B cell (primary cell): ENCODE data around the gene RGL3. TPM values are rescaled to one million over a fixed set of nuclear protein-coding genes. Genes with fewer than 3 reads are reported as not detected.

Experiments
- ATAC-seq: fragments of 200-7000 bp; cut with Tn5 transposase; one replicate; pipeline ENCODE4 v1.10.0; 2021; ENCODE audit warnings: low read depth, mild to moderate bottlenecking, moderate number of reproducible peaks, moderate library complexity
- CTCF ChIA-PET: fragments of 350-600 bp; sonication (Branson Sonifier 250); formaldehyde crosslinking; loops from one replicate; lab custom pipeline; 2021; ENCODE audit warnings: antibody characterized with exemption, inconsistent platforms; lab: Charles Lee
- POLR2A ChIA-PET: fragments of 350-600 bp; sonication (Branson Sonifier 250); formaldehyde crosslinking; loops from one replicate; lab custom pipeline; 2021; ENCODE audit warnings: antibody characterized with exemption; lab: Charles Lee
- DNase-seq: peaks from one replicate; pipeline ENCODE4 v3.0.0; 2013
- H2AFZ ChIP-seq: 2 replicates; pipeline ENCODE4 v1.6.1; 2012; ENCODE audit warnings: mild to moderate bottlenecking, low read depth, low read length; ENCODE audit not compliant: insufficient read depth, poor library complexity, severe bottlenecking
- H3K27ac ChIP-seq, 2 donors: 1 replicate in 1 of 2; 2 replicates in 1 of 2; pipeline ENCODE4 v1.5.1; 2012 to 2013; ENCODE audit warnings: low read length in 2 of 2, mild to moderate bottlenecking in 2 of 2, moderate library complexity in 1 of 2
- H3K27me3 ChIP-seq, 4 experiments: fragments of 200-600 bp in 1 of 4; sonication (generic) in 1 of 4; replicated peaks in 1 of 4; 1 replicate in 2 of 4; 2 replicates in 2 of 4; pipeline versions ENCODE4 v1.6.1 to v1.7.0; 2013 to 2016; ENCODE audit warnings: low read length in 3 of 4, mild to moderate bottlenecking in 2 of 4, mixed read lengths in 1 of 4, moderate library complexity in 1 of 4; ENCODE audit not compliant: insufficient read depth in 4 of 4, control insufficient read depth in 3 of 4; ENCODE audit errors: control extremely low read depth in 1 of 4
- H3K36me3 ChIP-seq, 2 experiments: replicated peaks in 1 of 2; 1 replicate in 1 of 2; 2 replicates in 1 of 2; pipeline versions ENCODE4 v1.6.1 to v1.7.1; 2013; ENCODE audit warnings: low read length in 1 of 2; ENCODE audit not compliant: insufficient read depth in 2 of 2, control insufficient read depth in 1 of 2; ENCODE audit errors: control extremely low read depth in 1 of 2, extremely low read depth in 1 of 2
- H3K4me1 ChIP-seq, 2 donors: fragments of 200-600 bp in 1 of 2; sonication (generic) in 1 of 2; 1 replicate in 1 of 2; 2 replicates in 1 of 2; pipeline versions ENCODE4 v1.5.1 to v1.6.1; 2013 to 2017; ENCODE audit warnings: low read length in 2 of 2; ENCODE audit not compliant: control insufficient read depth in 2 of 2, insufficient read depth in 2 of 2
- H3K4me2 ChIP-seq: replicated peaks from 2 replicates; pipeline ENCODE3; 2012; ENCODE audit warnings: mild to moderate bottlenecking, low read depth, low read length; ENCODE audit not compliant: poor library complexity, severe bottlenecking
- H3K4me3 ChIP-seq, 5 experiments: fragments of 200-600 bp in 1 of 5; sonication (generic) in 1 of 5; 1 replicate in 3 of 5; 2 replicates in 2 of 5; pipeline versions ENCODE4 v1.5.1 to v1.7.0; 2011 to 2016; ENCODE audit warnings: low read length in 4 of 5, mild to moderate bottlenecking in 4 of 5, low read depth in 2 of 5, control low read depth in 1 of 5, moderate library complexity in 1 of 5; ENCODE audit not compliant: insufficient read depth in 1 of 5; ENCODE audit errors: control extremely low read depth in 1 of 5, extremely low read depth in 1 of 5
- H3K79me2 ChIP-seq: fragments of 200-600 bp; sonication (generic); one replicate; pipeline ENCODE4 v1.6.0; 2016; ENCODE audit warnings: low read length; ENCODE audit not compliant: control insufficient read depth, insufficient read depth
- H3K9ac ChIP-seq: fragments of 200-600 bp; sonication (generic); 2 replicates; pipeline ENCODE4 v1.6.1; 2017; ENCODE audit warnings: mild to moderate bottlenecking, low read length, moderate library complexity
- H3K9me3 ChIP-seq, 3 donors: one replicate each; pipeline versions ENCODE4 v1.6.1 to v1.7.1; 2013; ENCODE audit warnings: low read length in 2 of 3; ENCODE audit not compliant: control insufficient read depth in 2 of 3, insufficient read depth in 1 of 3; ENCODE audit errors: control extremely low read depth in 1 of 3
- H4K20me1 ChIP-seq: 2 replicates; pipeline ENCODE4 v1.6.0; 2012; ENCODE audit warnings: mild to moderate bottlenecking, low read length; ENCODE audit not compliant: insufficient read depth, control insufficient read depth, poor library complexity, severe bottlenecking
- H3K27ac Mint-ChIP-seq: one replicate; pipeline ENCODE4 v1.8.0; 2021; ENCODE audit warnings: mixed read lengths
- H3K27me3 Mint-ChIP-seq: one replicate; pipeline ENCODE4 v1.8.0; 2021; ENCODE audit warnings: mixed read lengths
- H3K4me1 Mint-ChIP-seq: one replicate; pipeline ENCODE4 v1.8.0; 2021; ENCODE audit warnings: mixed read lengths
- H3K4me3 Mint-ChIP-seq: one replicate; pipeline ENCODE4 v1.8.0; 2021; ENCODE audit warnings: mixed read lengths
- H3K9me3 Mint-ChIP-seq: one replicate; pipeline ENCODE4 v1.8.0; 2022; ENCODE audit warnings: mixed read lengths; ENCODE audit not compliant: insufficient read depth
- EZH2 ChIP-seq: IDR thresholded peaks from 2 replicates; pipeline ENCODE4 v1.6.1; 2012; ENCODE audit warnings: borderline replicate concordance, low read depth, mild to moderate bottlenecking, moderate library complexity, low read length; ENCODE audit not compliant: insufficient read depth, poor library complexity, severe bottlenecking
- WGBS: methylation state at CpG from one replicate; pipeline ENCODE4 v1.1.5; 2013; ENCODE audit warnings: missing lambda C conversion rate; ENCODE audit not compliant: insufficient coverage; 5-methylcytosine and 5-hydroxymethylcytosine counted together
- intact Hi-C: fragments of 100-400 bp; cut with micrococcal nuclease; formaldehyde crosslinking; loops from one replicate; pipeline ENCODE4 v1.10.0; 2022
- polyA plus RNA-seq: library from polyadenylated mRNA; depleted of rRNA; stranded (reverse); fragments of >200 nt; gene quantifications from 2 replicates; pipeline ENCODE4 v1.2.3, GENCODE V29; 2012
- total RNA-seq, 2 donors: library from RNA; stranded (reverse); fragments of 120-200 nt in 1 of 2; gene quantifications; 1 replicate in 1 of 2; 2 replicates in 1 of 2; pipeline versions ENCODE4 v1.2.3 to v1.2.4, GENCODE V29; 2013 to 2022
- TF ChIP-seq, protein P1 (sequence below): fragments of 200-600 bp; IDR thresholded peaks from one replicate; pipeline ENCODE4 v1.8.0; 2022; ENCODE audit warnings: antibody characterized with exemption, mild to moderate bottlenecking

The RGL3 gene
- total and polyA plus RNA-seq, 2 donors (not counting 1 experiment from before 2014, with no cell fraction given), result 0.54 to 2.8 TPM

DNA sequence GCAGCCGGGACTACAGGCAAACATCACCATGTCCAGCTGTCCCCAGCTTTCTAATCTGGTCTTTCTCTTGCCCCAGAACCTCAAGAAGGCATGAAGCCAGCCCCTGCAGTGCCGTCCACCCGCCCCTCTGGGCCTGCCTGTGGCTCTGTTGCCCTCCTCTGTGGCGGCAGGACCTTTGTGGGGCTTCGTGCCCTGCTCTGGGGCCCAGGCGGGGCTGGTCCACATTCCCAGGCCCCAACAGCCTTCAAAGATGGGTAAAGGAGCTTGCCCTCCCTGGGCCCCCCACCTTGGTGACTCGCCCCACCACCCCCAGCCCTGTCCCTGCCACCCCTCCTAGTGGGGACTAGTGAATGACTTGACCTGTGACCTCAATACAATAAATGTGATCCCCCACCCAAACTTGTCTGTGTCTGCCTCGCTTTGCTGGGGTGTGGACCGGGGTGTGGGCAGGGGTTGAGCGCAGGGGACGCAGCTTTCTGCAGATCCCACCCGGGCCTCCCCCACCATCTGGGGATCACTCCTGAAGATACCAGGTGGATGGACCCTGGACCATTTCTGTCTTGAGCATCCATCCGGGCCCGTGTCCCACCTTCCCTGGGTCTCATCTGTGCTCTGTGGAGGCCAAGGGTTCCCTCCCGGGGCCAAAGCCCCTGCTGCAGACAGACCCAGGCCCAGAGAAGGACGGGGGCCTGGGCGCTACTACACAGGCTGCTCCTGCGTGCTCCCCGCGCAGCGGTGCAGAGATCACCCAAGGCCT, 31.6 kb upstream of the RGL3 start:
- Histone ChIP-seq H3K4me2 (no peak overlapping the region), H3K79me2 (no peaks in the 10 kb centered on the region), H4K20me1 (peaks cover 20% of the 10 kb centered on the region), H2AFZ (no peak overlapping the region), H3K27me3 (no peaks in the 10 kb centered on the region), H3K27ac (no peak overlapping the region), H3K4me1 (peaks cover 0 to 5% of the 10 kb centered on the region in 2 donors), H3K4me3 (no peak overlapping the region), H3K36me3 (peaks cover 0 to 41% of the 10 kb centered on the region in 2 experiments), H3K9ac (no peak overlapping the region), H3K9me3 (no peaks in the 10 kb centered on the region)
- TF ChIP-seq, protein P1, sequence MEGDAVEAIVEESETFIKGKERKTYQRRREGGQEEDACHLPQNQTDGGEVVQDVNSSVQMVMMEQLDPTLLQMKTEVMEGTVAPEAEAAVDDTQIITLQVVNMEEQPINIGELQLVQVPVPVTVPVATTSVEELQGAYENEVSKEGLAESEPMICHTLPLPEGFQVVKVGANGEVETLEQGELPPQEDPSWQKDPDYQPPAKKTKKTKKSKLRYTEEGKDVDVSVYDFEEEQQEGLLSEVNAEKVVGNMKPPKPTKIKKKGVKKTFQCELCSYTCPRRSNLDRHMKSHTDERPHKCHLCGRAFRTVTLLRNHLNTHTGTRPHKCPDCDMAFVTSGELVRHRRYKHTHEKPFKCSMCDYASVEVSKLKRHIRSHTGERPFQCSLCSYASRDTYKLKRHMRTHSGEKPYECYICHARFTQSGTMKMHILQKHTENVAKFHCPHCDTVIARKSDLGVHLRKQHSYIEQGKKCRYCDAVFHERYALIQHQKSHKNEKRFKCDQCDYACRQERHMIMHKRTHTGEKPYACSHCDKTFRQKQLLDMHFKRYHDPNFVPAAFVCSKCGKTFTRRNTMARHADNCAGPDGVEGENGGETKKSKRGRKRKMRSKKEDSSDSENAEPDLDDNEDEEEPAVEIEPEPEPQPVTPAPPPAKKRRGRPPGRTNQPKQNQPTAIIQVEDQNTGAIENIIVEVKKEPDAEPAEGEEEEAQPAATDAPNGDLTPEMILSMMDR, result no peak
- no peak overlapping the region for H3K4me3 Mint-ChIP-seq
- no peaks in the 10 kb centered on the region for H3K27me3 Mint-ChIP-seq
- 94% methylated on average over 15 of the region's 21 CpGs for WGBS
- no peak overlapping the region for H3K27ac Mint-ChIP-seq
- DNase-seq, result no peak
- no peaks in the 10 kb centered on the region for H3K9me3 Mint-ChIP-seq
- intact Hi-C loops, result no loop called here
- POLR2A ChIA-PET, result no interaction called here
- ATAC-seq, result no peak
- CTCF ChIA-PET, result interaction anchor here (1.6 kb wide), 1 partner anchor 69 kb away, joined by 3 read pairs; no protein-coding TSS in a partner anchor
- peaks cover 8% of the 10 kb centered on the region for H3K4me1 Mint-ChIP-seq

DNA sequence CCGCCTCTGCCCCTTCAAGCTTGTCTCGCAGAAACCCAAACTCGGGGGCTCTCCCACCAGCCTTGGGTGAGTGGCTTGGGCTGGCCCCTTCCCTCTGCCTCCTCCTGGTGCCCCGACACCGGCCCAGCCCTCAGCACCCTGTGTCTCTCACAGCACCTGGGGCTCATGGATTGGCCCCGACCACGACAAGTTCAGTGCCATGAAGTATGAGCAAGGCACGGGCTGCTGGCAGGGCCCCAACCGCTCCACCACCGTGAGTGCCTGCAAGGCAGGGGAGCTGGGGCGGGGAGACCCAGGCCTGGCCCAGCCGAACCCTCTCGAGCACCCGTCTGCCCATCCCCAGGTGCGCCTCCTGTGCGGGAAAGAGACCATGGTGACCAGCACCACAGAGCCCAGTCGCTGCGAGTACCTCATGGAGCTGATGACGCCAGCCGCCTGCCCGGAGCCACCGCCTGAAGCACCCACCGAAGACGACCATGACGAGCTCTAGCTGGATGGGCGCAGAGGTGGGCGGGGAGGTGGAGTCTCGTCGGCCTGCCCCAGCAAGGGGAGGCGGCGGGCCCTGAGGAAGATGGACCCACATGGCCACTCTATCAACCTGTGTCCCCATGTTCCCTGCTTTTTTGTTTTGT, 29.9 kb upstream of the RGL3 start:
- no peak overlapping the region for H3K4me3 Mint-ChIP-seq
- Histone ChIP-seq H3K36me3 (peaks cover 0 to 58% of the 10 kb centered on the region in 2 experiments), H3K9me3 (no peaks in the 10 kb centered on the region), H4K20me1 (peaks cover 37% of the 10 kb centered on the region), H2AFZ (no peak overlapping the region), H3K4me2 (no peak overlapping the region), H3K4me1 (peaks cover 0 to 5% of the 10 kb centered on the region in 2 donors), H3K79me2 (peaks cover 5% of the 10 kb centered on the region), H3K4me3 (no peak overlapping the region), H3K9ac (no peak overlapping the region), H3K27ac (no peak overlapping the region), H3K27me3 (no peaks in the 10 kb centered on the region)
- CTCF ChIA-PET, result interaction anchor here (1.2 to 4.2 kb wide), 5 partner anchors 68 to 155 kb away, joined by 3 to 27 read pairs (median 4); no protein-coding TSS in a partner anchor
- ATAC-seq (no peak), DNase-seq (no peak)
- intact Hi-C loops, result no loop called here
- peaks cover 8% of the 10 kb centered on the region for H3K4me1 Mint-ChIP-seq
- no peak for TF ChIP-seq EZH2
- TF ChIP-seq, protein P1, result no peak
- no peaks in the 10 kb centered on the region for H3K27me3 Mint-ChIP-seq
- H3K9me3 Mint-ChIP-seq, result no peaks in the 10 kb centered on the region
- H3K27ac Mint-ChIP-seq, result no peak overlapping the region
- POLR2A ChIA-PET, result no interaction called here
- WGBS, result 97% methylated on average over 26 of the region's 31 CpGs
